ENCODE results near the gene REXO1. TPM values are rescaled to one million over a fixed set of nuclear protein-coding genes. Genes with fewer than 3 reads are reported as not detected.

REXO1 gene
- total RNA-seq, 2 donors from 2014 or later = 18.2 to 24.5 TPM

- ATAC-seq (ENCODE audit: insufficient number of reproducible peaks, low FRiP score, low read depth) = no peak
- TF ChIP-seq, protein P1, sequence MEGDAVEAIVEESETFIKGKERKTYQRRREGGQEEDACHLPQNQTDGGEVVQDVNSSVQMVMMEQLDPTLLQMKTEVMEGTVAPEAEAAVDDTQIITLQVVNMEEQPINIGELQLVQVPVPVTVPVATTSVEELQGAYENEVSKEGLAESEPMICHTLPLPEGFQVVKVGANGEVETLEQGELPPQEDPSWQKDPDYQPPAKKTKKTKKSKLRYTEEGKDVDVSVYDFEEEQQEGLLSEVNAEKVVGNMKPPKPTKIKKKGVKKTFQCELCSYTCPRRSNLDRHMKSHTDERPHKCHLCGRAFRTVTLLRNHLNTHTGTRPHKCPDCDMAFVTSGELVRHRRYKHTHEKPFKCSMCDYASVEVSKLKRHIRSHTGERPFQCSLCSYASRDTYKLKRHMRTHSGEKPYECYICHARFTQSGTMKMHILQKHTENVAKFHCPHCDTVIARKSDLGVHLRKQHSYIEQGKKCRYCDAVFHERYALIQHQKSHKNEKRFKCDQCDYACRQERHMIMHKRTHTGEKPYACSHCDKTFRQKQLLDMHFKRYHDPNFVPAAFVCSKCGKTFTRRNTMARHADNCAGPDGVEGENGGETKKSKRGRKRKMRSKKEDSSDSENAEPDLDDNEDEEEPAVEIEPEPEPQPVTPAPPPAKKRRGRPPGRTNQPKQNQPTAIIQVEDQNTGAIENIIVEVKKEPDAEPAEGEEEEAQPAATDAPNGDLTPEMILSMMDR (IDR thresholded peaks at IDR 0.05) = no peak
- H3K36me3 ChIP-seq = peaks cover 59% of the 10 kb centered on the region
These were observed 30.6 kb downstream of the REXO1 start for GRCh38 chr19:1817553-1818179.

GRCh38 chr19:1816530-1817298, 31.6 kb downstream of the REXO1 start:
- TF ChIP-seq, protein P1 (IDR thresholded peaks at IDR 0.05) = no peak
- Histone ChIP-seq H3K9me3 (no peaks in the 10 kb centered on the region), H3K4me3 (no peak overlapping the region), H3K36me3 (peaks cover 49% of the 10 kb centered on the region), H3K27ac (no peak overlapping the region), H3K4me1 (ENCODE audit: control insufficient read depth in 1 of 2, low read depth in 2 of 2) (peaks cover 2 to 12% of the 10 kb centered on the region in 2 donors), H3K27me3 (replicated peaks; ENCODE audit: insufficient read depth) (no peaks in the 10 kb centered on the region)
- no peak for ATAC-seq (ENCODE audit: insufficient number of reproducible peaks, low FRiP score, low read depth)
- DNase-seq (ENCODE audit: low spot score) = no peak

More at GRCh38 chr19:1817553-1818179, 30.6 kb downstream of the REXO1 start:
- peaks cover 0 to 8% of the 10 kb centered on the region in 2 donors for H3K4me1 ChIP-seq (ENCODE audit: control insufficient read depth in 1 of 2, low read depth in 2 of 2)
- H3K27ac ChIP-seq = no peak overlapping the region
- no peaks in the 10 kb centered on the region for H3K9me3 ChIP-seq
- no peaks in the 10 kb centered on the region for H3K27me3 ChIP-seq (replicated peaks; ENCODE audit: insufficient read depth)
- H3K4me3 ChIP-seq = no peak overlapping the region
- no peak for DNase-seq (ENCODE audit: low spot score)

DNA sequence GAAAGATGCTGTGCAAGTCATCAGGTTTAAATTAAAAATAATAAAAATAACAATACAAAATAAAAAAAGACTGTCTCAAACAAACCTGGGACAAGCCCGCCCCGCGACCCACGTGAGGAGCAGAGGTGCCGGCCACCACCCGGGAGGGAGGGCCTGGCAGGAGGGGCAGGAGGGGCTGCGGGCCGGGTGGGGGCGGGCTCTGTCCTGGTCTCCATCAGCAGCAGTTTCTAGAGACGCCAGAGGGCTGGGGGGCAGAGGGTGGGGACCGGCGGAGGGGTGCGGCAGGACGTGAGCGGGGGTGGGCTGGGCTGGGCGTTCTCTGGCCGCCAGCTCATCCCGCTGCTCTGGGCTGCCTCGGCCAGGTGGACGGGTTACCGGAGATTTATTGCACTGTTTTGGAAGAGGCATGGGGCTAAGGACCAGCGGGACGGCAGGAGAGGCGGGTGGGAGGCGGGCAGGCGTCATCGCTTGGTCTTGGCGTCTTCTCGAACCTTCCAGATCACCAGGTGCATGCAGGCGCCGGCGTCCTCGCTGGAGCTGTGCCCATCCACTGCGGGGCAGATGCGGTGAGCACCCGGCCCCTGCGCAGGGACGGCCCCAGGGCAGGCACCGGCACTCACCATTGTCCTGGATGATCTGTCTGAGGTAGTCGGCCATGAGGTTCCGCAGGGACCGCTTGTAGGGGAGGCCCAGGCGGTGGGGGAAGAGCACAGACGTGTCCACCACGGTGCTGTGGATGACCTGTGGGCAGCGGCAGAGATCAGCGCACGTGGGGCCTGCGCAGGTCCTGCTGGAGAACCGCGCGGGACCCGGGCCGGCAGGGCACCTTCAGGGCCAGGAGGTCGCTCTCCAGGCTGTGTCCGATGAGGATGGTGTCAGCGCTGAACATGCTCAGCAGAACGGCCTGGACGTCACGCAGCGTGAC, 32.4 kb downstream of the REXO1 start:
- Histone ChIP-seq H3K4me3 (no peak overlapping the region), H3K4me1 (ENCODE audit: control insufficient read depth in 1 of 2, low read depth in 2 of 2) (peaks cover 4 to 17% of the 10 kb centered on the region in 2 donors), H3K27ac (no peak overlapping the region), H3K9me3 (no peaks in the 10 kb centered on the region), H3K36me3 (peaks cover 44% of the 10 kb centered on the region), H3K27me3 (replicated peaks; ENCODE audit: insufficient read depth) (no peaks in the 10 kb centered on the region)
- DNase-seq (ENCODE audit: low spot score) (no peak), ATAC-seq (ENCODE audit: insufficient number of reproducible peaks, low FRiP score, low read depth) (no peak)
- TF ChIP-seq, protein P1 (IDR thresholded peaks at IDR 0.05) = no peak

- H3K4me3 ChIP-seq = no peak overlapping the region
- TF ChIP-seq, protein P1 (IDR thresholded peaks at IDR 0.05) = no peak
- DNase-seq (ENCODE audit: low spot score) = no peak
- peaks cover 40% of the 10 kb centered on the region for H3K36me3 ChIP-seq
- peaks cover 4 to 17% of the 10 kb centered on the region in 2 donors for H3K4me1 ChIP-seq (ENCODE audit: control insufficient read depth in 1 of 2, low read depth in 2 of 2)
- no peaks in the 10 kb centered on the region for H3K27me3 ChIP-seq (replicated peaks; ENCODE audit: insufficient read depth)
- no peaks in the 10 kb centered on the region for H3K9me3 ChIP-seq
- no peak overlapping the region for H3K27ac ChIP-seq
- no peak for ATAC-seq (ENCODE audit: insufficient number of reproducible peaks, low FRiP score, low read depth)
These were observed 33.3 kb downstream of the REXO1 start for GRCh38 chr19:1814833-1815604.

All from thoracic aorta (tissue), 2 donors.